Liver (tissue), 9 donors: ENCODE data around the gene LYPD4. TPM values are rescaled to one million over a fixed set of nuclear protein-coding genes. Genes with fewer than 3 reads are reported as not detected.

ENCODE experiments used
- DNase-seq: peaks from one replicate; pipeline ENCODE4 v3.0.0-alpha.2; 2017; ENCODE audit warnings: low spot score
- H3K27ac ChIP-seq, 2 donors: one replicate each; pipeline ENCODE4 v1.7.0; 2013; ENCODE audit warnings: inconsistent platforms in 2 of 2, low read length in 2 of 2, control low read depth in 1 of 2, low read depth in 1 of 2, mild to moderate bottlenecking in 1 of 2
- H3K27me3 ChIP-seq, 4 donors: one replicate each; pipeline versions ENCODE4 v1.6.1 to v1.7.0; 2013; ENCODE audit warnings: low read length in 3 of 4, inconsistent platforms in 1 of 4, mild to moderate bottlenecking in 1 of 4, moderate library complexity in 1 of 4; ENCODE audit not compliant: control insufficient read depth in 4 of 4, insufficient read depth in 4 of 4
- H3K36me3 ChIP-seq, 4 donors: one replicate each; pipeline versions ENCODE4 v1.6.1 to v1.7.0; 2013; ENCODE audit warnings: low read length in 3 of 4, mild to moderate bottlenecking in 3 of 4, low read depth in 1 of 4, moderate library complexity in 1 of 4; ENCODE audit not compliant: control insufficient read depth in 4 of 4, insufficient read depth in 3 of 4
- H3K4me1 ChIP-seq, 4 donors: one replicate each; pipeline versions ENCODE4 v1.6.1 to v1.7.0; 2013; ENCODE audit warnings: low read length in 3 of 4, mild to moderate bottlenecking in 3 of 4, moderate library complexity in 1 of 4; ENCODE audit not compliant: control insufficient read depth in 4 of 4, insufficient read depth in 4 of 4
- H3K4me3 ChIP-seq, 3 donors: one replicate each; pipeline versions ENCODE4 v1.6.1 to v1.7.0; 2013; ENCODE audit warnings: low read length in 3 of 3, control low read depth in 1 of 3, low read depth in 1 of 3, mild to moderate bottlenecking in 1 of 3
- H3K9ac ChIP-seq, 2 donors: one replicate each; pipeline ENCODE4 v1.7.0; 2013; ENCODE audit warnings: low read length in 2 of 2, mild to moderate bottlenecking in 2 of 2, moderate library complexity in 2 of 2, control low read depth in 1 of 2, low read depth in 1 of 2
- H3K9me3 ChIP-seq, 4 donors: one replicate each; pipeline versions ENCODE4 v1.6.1 to v1.7.0; 2013; ENCODE audit warnings: low read length in 3 of 4; ENCODE audit not compliant: control insufficient read depth in 4 of 4
- EGR1 ChIP-seq, 2 donors: IDR thresholded peaks; 2 replicates each; pipeline ENCODE4 v1.6.1; 2016 to 2018; ENCODE audit warnings: antibody characterized with exemption in 2 of 2, low read depth in 2 of 2
- FOXA1 ChIP-seq: IDR thresholded peaks from 2 replicates; pipeline ENCODE4 v1.6.1; 2016; ENCODE audit warnings: antibody characterized with exemption
- GABPA ChIP-seq, 2 donors: IDR thresholded peaks in 1 of 2; conservative IDR thresholded peaks in 1 of 2; 2 replicates each; pipeline ENCODE4 v1.6.1; 2016; ENCODE audit warnings: antibody characterized with exemption in 2 of 2, mild to moderate bottlenecking in 1 of 2, moderate library complexity in 1 of 2
- HNF4A ChIP-seq, 2 donors: conservative IDR thresholded peaks; 2 replicates each; pipeline ENCODE4 v1.6.1; 2016; ENCODE audit warnings: antibody characterized with exemption in 2 of 2, mild to moderate bottlenecking in 2 of 2
- HNF4G ChIP-seq: IDR thresholded peaks from 2 replicates; pipeline ENCODE4 v1.6.1; 2016; ENCODE audit warnings: antibody characterized with exemption
- JUND ChIP-seq, 2 donors: IDR thresholded peaks; 2 replicates each; pipeline ENCODE4 v1.6.1; 2016; ENCODE audit warnings: antibody characterized with exemption in 2 of 2
- NR2F2 ChIP-seq: IDR thresholded peaks from 2 replicates; pipeline ENCODE4 v1.6.1; 2016; ENCODE audit warnings: antibody characterized with exemption
- TAF1 ChIP-seq: conservative IDR thresholded peaks from 2 replicates; pipeline ENCODE4 v1.6.1; 2016; ENCODE audit warnings: antibody characterized with exemption, mild to moderate bottlenecking
- YY1 ChIP-seq: IDR thresholded peaks from 2 replicates; pipeline ENCODE4 v1.6.1; 2016; ENCODE audit warnings: antibody characterized with exemption, mild to moderate bottlenecking
- WGBS: extraction: QIAGEN DNeasy Blood & Tissue Kit; methylation state at CpG from one replicate; pipeline ENCODE4 v1.1.7; 2013; 5-methylcytosine and 5-hydroxymethylcytosine counted together
- polyA plus RNA-seq, 2 donors: library from polyadenylated mRNA; stranded (reverse) in 1 of 2; unstranded in 1 of 2; fragments of 200-250 nt in 1 of 2; fragments of >200 nt in 1 of 2; fragmentation: Nextera tagmentation in 1 of 2; extraction: Ambion mirVana in 1 of 2; gene quantifications; one replicate each; pipeline versions ENCODE4 v1.2.1 to v1.2.3, GENCODE V29; 2013 to 2015
- total RNA-seq, 2 donors: library from RNA; depleted of rRNA; stranded (reverse); fragments of >200 nt; gene quantifications; one replicate each; pipeline ENCODE4 v1.2.3, GENCODE V29; 2014
- TF ChIP-seq, protein P1 (sequence below): IDR thresholded peaks from 2 replicates; pipeline ENCODE4 v1.6.1; 2016; ENCODE audit warnings: antibody characterized with exemption
- TF ChIP-seq, protein P2 (sequence below): IDR thresholded peaks from 2 replicates; pipeline ENCODE4 v1.6.1; 2016; ENCODE audit warnings: antibody characterized with exemption
- TF ChIP-seq, protein P3 (sequence below): fragments of 150-350 bp; IDR thresholded peaks from 2 replicates; pipeline ENCODE4 v1.5.1; 2017; ENCODE audit warnings: improper control_type of control experiment, low read depth, low read length; ENCODE audit not compliant: missing input control
- TF ChIP-seq, protein P4 (sequence below): IDR thresholded peaks from 2 replicates; pipeline ENCODE4 v1.6.1; 2016; ENCODE audit warnings: antibody characterized with exemption, mild to moderate bottlenecking
- donor health status: healthy.
- donor health status: healthy.
- donor health status: healthy.
- donor health status: healthy.
- donor health status: healthy.

LYPD4 gene
- total and polyA plus RNA-seq, 4 donors, result not detected

DNA sequence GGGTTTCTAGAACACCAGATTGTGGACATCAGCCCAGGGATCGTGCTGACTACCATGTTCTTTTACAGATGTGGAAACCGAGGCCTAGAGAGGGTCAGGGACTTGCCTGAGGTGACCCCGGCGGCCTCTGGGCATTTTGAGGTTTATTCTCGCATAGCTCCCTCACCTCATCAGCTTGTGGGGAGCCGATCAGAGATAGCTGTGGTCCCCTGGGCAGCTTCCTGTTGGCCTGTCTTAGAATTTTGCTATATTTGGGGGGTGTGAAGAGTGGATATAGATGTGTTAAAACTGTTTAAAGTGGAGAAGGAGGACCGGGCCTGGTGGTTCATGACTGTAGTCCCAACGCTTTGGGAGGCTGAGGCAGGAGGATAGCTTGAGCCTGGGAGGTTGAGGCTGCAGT lies 45.4 kb upstream of the LYPD4 start:
- Histone ChIP-seq H3K9me3 (no peaks in the 10 kb centered on the region), H3K27ac (no peak overlapping the region), H3K9ac (no peak overlapping the region), H3K4me1 (peaks cover 0 to 16% (median 4%) of the 10 kb centered on the region in 4 donors), H3K36me3 (peaks cover 3 to 31% (median 8%) of the 10 kb centered on the region in 4 donors), H3K4me3 (no peak overlapping the region), H3K27me3 (no peaks in the 10 kb centered on the region)
- TF ChIP-seq HNF4G (no peak), HNF4A (conservative IDR thresholded peaks at IDR 0.05) (no peak), NR2F2 (no peak), FOXA1 (no peak)
- DNase-seq, result no peak
- 89% methylated on average over 8 of the region's 8 CpGs for WGBS

DNA sequence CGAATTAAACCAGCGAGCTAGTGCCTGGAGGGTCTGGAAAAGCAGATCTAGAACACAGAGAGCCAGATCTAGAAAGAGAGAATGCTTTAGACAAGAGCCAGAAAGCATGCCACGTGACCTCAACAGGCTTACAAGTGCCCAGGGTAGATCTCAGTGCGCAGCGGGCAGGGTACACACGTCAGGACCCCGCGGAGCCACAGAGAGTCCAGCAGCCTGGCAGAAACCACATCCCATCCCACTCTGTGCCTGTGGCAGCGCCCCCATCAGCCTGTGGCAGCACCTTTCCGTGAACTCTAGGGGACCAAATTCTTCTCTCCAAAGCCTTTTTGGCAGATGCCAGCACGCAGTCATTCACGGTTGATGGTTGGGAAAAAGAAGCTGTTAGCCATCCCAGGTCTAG lies 44.4 kb upstream of the LYPD4 start:
- Histone ChIP-seq H3K36me3 (peaks cover 3 to 23% (median 6%) of the 10 kb centered on the region in 4 donors), H3K4me3 (no peak overlapping the region), H3K27me3 (no peaks in the 10 kb centered on the region), H3K27ac (no peak overlapping the region), H3K4me1 (peaks cover 0 to 20% (median 10%) of the 10 kb centered on the region in 4 donors), H3K9me3 (no peaks in the 10 kb centered on the region), H3K9ac (no peak overlapping the region)
- no peak for TF ChIP-seq NR2F2
- TF ChIP-seq FOXA1, result no peak
- TF ChIP-seq YY1, result no peak
- TF ChIP-seq, protein P1, sequence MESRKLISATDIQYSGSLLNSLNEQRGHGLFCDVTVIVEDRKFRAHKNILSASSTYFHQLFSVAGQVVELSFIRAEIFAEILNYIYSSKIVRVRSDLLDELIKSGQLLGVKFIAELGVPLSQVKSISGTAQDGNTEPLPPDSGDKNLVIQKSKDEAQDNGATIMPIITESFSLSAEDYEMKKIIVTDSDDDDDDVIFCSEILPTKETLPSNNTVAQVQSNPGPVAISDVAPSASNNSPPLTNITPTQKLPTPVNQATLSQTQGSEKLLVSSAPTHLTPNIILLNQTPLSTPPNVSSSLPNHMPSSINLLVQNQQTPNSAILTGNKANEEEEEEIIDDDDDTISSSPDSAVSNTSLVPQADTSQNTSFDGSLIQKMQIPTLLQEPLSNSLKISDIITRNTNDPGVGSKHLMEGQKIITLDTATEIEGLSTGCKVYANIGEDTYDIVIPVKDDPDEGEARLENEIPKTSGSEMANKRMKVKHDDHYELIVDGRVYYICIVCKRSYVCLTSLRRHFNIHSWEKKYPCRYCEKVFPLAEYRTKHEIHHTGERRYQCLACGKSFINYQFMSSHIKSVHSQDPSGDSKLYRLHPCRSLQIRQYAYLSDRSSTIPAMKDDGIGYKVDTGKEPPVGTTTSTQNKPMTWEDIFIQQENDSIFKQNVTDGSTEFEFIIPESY, result no peak
- no peak for TF ChIP-seq EGR1 (IDR thresholded peaks at IDR 0.05; ENCODE audit: low read depth in 2 of 2)
- no peak for TF ChIP-seq JUND (IDR thresholded peaks at IDR 0.05)
- TF ChIP-seq TAF1, result no peak
- no peak for TF ChIP-seq HNF4G
- whole genome bisulfite sequencing, result 93% methylated on average over 12 of the region's 12 CpGs
- no peak for DNase-seq

DNA sequence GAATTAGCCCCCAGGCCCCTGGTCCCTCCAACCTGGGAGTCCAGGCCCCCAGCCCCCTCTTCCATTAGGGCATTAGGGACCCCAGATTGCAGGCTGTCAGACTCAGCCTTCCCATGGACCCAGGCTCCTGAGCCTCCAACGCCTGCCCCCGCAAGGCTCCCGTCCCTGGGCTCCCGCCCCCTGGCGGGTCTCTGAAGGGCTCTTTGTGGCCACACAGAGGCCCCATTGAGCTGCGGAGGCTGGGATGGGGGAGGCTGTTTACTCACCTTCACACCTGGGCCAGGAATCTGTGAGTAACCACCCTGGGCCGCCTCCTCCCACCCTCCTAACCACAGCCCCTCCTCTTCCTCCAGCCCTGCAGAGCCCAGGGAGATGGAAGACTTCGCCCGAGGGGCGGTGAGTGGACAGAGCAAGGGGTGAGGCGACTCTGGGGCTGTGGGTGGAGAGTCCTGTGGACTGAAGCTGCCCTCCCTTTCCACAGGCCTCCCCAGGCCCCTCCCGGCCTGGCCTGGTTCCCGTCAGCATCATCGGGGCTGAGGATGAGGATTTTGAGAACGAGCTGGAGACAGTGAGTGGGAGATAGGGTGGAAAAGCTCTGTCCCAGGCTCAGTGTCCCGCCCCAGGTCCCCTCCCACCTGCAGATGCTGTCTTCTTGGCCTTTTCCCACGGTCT lies 43.4 kb upstream of the LYPD4 start:
- TF ChIP-seq, protein P2, sequence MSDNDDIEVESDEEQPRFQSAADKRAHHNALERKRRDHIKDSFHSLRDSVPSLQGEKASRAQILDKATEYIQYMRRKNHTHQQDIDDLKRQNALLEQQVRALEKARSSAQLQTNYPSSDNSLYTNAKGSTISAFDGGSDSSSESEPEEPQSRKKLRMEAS, result no peak
- TF ChIP-seq, protein P1, result no peak
- TF ChIP-seq EGR1 (IDR thresholded peaks at IDR 0.05; ENCODE audit: low read depth in 2 of 2), result no peak
- TF ChIP-seq, protein P3, sequence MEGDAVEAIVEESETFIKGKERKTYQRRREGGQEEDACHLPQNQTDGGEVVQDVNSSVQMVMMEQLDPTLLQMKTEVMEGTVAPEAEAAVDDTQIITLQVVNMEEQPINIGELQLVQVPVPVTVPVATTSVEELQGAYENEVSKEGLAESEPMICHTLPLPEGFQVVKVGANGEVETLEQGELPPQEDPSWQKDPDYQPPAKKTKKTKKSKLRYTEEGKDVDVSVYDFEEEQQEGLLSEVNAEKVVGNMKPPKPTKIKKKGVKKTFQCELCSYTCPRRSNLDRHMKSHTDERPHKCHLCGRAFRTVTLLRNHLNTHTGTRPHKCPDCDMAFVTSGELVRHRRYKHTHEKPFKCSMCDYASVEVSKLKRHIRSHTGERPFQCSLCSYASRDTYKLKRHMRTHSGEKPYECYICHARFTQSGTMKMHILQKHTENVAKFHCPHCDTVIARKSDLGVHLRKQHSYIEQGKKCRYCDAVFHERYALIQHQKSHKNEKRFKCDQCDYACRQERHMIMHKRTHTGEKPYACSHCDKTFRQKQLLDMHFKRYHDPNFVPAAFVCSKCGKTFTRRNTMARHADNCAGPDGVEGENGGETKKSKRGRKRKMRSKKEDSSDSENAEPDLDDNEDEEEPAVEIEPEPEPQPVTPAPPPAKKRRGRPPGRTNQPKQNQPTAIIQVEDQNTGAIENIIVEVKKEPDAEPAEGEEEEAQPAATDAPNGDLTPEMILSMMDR, result peak; percentile 5
- TF ChIP-seq FOXA1, result no peak
- no peak for TF ChIP-seq TAF1
- TF ChIP-seq, protein P4, sequence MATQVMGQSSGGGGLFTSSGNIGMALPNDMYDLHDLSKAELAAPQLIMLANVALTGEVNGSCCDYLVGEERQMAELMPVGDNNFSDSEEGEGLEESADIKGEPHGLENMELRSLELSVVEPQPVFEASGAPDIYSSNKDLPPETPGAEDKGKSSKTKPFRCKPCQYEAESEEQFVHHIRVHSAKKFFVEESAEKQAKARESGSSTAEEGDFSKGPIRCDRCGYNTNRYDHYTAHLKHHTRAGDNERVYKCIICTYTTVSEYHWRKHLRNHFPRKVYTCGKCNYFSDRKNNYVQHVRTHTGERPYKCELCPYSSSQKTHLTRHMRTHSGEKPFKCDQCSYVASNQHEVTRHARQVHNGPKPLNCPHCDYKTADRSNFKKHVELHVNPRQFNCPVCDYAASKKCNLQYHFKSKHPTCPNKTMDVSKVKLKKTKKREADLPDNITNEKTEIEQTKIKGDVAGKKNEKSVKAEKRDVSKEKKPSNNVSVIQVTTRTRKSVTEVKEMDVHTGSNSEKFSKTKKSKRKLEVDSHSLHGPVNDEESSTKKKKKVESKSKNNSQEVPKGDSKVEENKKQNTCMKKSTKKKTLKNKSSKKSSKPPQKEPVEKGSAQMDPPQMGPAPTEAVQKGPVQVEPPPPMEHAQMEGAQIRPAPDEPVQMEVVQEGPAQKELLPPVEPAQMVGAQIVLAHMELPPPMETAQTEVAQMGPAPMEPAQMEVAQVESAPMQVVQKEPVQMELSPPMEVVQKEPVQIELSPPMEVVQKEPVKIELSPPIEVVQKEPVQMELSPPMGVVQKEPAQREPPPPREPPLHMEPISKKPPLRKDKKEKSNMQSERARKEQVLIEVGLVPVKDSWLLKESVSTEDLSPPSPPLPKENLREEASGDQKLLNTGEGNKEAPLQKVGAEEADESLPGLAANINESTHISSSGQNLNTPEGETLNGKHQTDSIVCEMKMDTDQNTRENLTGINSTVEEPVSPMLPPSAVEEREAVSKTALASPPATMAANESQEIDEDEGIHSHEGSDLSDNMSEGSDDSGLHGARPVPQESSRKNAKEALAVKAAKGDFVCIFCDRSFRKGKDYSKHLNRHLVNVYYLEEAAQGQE, result no peak
- no peak for TF ChIP-seq GABPA (IDR thresholded peaks at IDR 0.05 in 1 of 2, conservative IDR thresholded peaks at IDR 0.05 in 1 of 2)
- Histone ChIP-seq H3K4me3 (no peak overlapping the region), H3K4me1 (peaks cover 0 to 20% (median 15%) of the 10 kb centered on the region in 4 donors), H3K9ac (no peak overlapping the region), H3K36me3 (peaks cover 3 to 21% (median 6%) of the 10 kb centered on the region in 4 donors), H3K9me3 (no peaks in the 10 kb centered on the region), H3K27ac (peak overlapping the region in 1 of 2 donors; percentile 51), H3K27me3 (no peaks in the 10 kb centered on the region)
- 69% methylated on average over 17 of the region's 17 CpGs for WGBS
- no peak for DNase-seq
